Epithelial cell of esophagus (primary cell): ENCODE measurements around the gene CORO2B.

Source experiments
- DNase-seq: peaks from one replicate; pipeline ENCODE4 v3.0.0; 2010; ENCODE audit warnings: low read depth
- H3K4me3 ChIP-seq: 2 replicates; pipeline ENCODE4 v1.5.1; 2011; ENCODE audit warnings: mild to moderate bottlenecking, low read length, control low read depth
- CTCF ChIP-seq: IDR thresholded peaks from 2 replicates; pipeline ENCODE4 v1.5.1; 2011; ENCODE audit warnings: low read depth, mild to moderate bottlenecking, low read length, control low read depth, inconsistent platforms; ENCODE audit not compliant: insufficient read depth; ENCODE audit errors: missing control alignments

The CORO2B gene

GRCh38 chr15:68697711-68698690 lies 119.2 kb downstream of the CORO2B start:
- DNase-seq: no peak
- TF ChIP-seq CTCF: no peak
- no peak overlapping the region for H3K4me3 ChIP-seq

GRCh38 chr15:68698708-68699107 lies 119.9 kb downstream of the CORO2B start:
- no peak for DNase-seq
- no peak for TF ChIP-seq CTCF
- no peak overlapping the region for H3K4me3 ChIP-seq

DNA sequence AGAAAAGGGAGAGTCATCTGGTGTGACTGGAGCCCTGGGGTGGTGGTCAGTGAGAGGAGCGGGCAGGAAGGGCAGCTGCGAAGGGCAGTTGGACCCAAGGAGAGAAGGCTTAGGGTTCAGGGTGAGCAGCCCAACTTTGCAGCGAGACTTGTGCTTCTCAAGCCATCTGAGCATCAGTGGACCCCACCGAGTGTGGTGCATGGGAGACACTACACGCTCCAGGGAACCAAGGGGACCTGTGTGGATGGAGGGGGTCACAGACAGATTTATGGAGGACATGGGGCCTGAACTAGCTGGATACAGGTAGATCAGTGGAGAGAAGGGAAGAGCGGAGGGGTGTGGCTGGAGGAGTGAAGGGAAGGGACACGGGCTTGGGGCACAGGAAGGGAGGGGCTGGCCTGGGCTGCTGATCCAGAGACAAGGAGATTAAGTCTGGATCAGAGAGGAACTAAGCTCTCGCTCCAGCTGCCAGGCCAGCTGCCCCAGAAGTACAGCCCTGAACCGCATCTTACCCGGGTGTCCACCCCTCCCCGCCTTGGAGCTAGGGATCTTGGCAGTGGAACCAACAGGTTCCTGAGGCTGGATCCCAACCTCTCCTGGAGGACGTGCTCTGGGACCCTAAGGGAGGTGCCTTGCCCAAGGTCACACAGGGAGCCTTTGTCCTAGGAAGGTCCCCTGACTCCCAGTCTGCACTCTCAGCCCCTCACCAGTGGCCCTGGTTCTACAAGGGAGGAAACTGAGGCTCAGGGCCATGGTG lies 120.5 kb downstream of the CORO2B start:
- no peak for DNase-seq
- TF ChIP-seq CTCF: no peak
- no peak overlapping the region for H3K4me3 ChIP-seq

DNA sequence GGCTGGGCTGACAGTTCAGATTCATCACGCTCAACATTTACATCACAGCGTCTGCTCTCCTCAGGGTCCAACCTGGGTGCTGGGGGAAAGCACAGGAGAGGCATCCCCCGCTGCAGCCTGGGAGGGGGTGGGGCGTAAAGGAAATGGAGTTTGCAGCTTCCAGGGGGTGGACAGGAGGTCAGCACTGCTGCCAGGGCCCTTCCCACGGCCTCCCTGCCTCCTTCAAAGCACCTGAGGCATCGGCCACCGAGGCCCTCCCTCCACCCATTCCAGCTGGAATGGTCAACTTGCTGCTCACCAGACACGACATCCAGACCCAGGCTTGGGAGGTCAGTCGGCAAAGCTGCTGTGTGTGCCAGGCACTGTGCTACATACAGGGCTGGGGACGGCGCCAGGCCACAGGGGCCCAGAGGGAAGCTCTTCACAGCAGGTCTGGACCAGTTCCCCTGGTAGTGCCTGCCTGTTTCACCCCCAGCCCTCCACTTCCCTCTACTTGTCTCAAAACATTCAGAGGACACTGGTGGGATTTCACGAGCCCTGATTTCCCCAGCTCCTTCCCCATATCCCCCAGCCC lies 121.2 kb downstream of the CORO2B start:
- no peak overlapping the region for H3K4me3 ChIP-seq
- no peak for TF ChIP-seq CTCF
- no peak for DNase-seq

- no peak for DNase-seq
- no peak for TF ChIP-seq CTCF
- no peak overlapping the region for H3K4me3 ChIP-seq
Observed at GRCh38 chr15:68700455-68701123, 121.8 kb downstream of the CORO2B start.

DNA sequence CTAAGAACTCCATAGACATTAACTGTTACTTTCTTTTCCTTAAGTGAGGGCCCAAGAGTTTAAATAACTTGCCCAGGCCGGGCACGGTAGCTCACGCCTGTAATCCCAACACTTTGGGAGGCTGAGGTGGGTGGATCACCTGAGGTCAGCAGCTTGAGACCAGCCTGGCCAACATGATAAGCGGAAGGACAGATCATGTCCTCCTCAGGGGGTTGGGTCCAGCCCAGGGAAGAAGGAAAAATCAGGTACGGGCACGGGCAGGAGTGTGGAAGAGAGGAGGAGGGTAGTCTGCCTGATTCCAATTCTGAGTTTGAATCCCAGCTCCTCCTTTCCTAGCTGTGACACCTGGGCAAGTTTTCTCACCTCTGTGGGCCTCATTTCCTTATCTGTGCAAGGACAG lies 123.1 kb downstream of the CORO2B start:
- no peak for TF ChIP-seq CTCF
- no peak for DNase-seq
- H3K4me3 ChIP-seq: no peak overlapping the region
